Osteoblast (primary cell): Measurements from ENCODE around the gene CYSTM1. TPM values are rescaled to one million over a fixed set of nuclear protein-coding genes. Genes with fewer than 3 reads are reported as not detected.

ENCODE experiments used
- DNase-seq: peaks from one replicate; pipeline ENCODE4 v3.0.0; 2011; ENCODE audit warnings: low spot score, mixed read lengths; ENCODE audit not compliant: insufficient read length; ENCODE audit errors: missing footprints
- H2AFZ ChIP-seq: 2 replicates; pipeline ENCODE4 v1.6.0; 2011; ENCODE audit warnings: mild to moderate bottlenecking, low read length
- H3K27ac ChIP-seq: 2 replicates; pipeline ENCODE4 v1.5.1; 2011; ENCODE audit warnings: mild to moderate bottlenecking, low read depth, low read length, moderate library complexity
- H3K27me3 ChIP-seq: 2 replicates; pipeline ENCODE4 v1.6.0; 2012; ENCODE audit warnings: mild to moderate bottlenecking, control low read depth, inconsistent platforms, low read length, moderate library complexity; ENCODE audit not compliant: insufficient read depth
- H3K36me3 ChIP-seq: 2 replicates; pipeline ENCODE4 v1.5.1; 2011; ENCODE audit warnings: mild to moderate bottlenecking, low read length, control low read depth, moderate library complexity; ENCODE audit not compliant: insufficient read depth
- H3K4me1 ChIP-seq: 2 replicates; pipeline ENCODE4 v1.5.1; 2011; ENCODE audit warnings: mild to moderate bottlenecking, low read length, control low read depth, moderate library complexity; ENCODE audit not compliant: insufficient read depth
- H3K4me2 ChIP-seq: 2 replicates; pipeline ENCODE4 v1.6.0; 2011; ENCODE audit warnings: mild to moderate bottlenecking, low read length; ENCODE audit not compliant: insufficient read depth
- H3K4me3 ChIP-seq: fragments of 200-600 bp; sonication (generic); 3 replicates; pipeline ENCODE4 v1.5.1; 2012; ENCODE audit warnings: mild to moderate bottlenecking, low read length, inconsistent platforms; ENCODE audit not compliant: insufficient read depth
- H3K79me2 ChIP-seq: 2 replicates; pipeline ENCODE4 v1.6.0; 2012; ENCODE audit warnings: mild to moderate bottlenecking, low read length, control low read depth, inconsistent platforms; ENCODE audit not compliant: insufficient read depth
- H3K9me3 ChIP-seq: 2 replicates; pipeline ENCODE4 v1.5.1; 2011; ENCODE audit warnings: low read depth, low read length, control low read depth
- H4K20me1 ChIP-seq: 2 replicates; pipeline ENCODE4 v1.6.0; 2012; ENCODE audit warnings: mild to moderate bottlenecking, low read length, control low read depth; ENCODE audit not compliant: insufficient read depth
- total RNA-seq: library from RNA; depleted of rRNA; stranded (reverse); fragments of >200 nt; gene quantifications from 2 replicates; pipeline ENCODE4 v1.2.3, GENCODE V29; 2012
- TF ChIP-seq, protein P1 (sequence below): IDR thresholded peaks from 2 replicates; pipeline ENCODE4 v1.5.1; 2011; ENCODE audit warnings: mild to moderate bottlenecking, low read depth, low read length, moderate library complexity; ENCODE audit errors: extremely low read depth

The CYSTM1 gene
- total RNA-seq, 1 donor, result 27.9 TPM

GRCh38 chr5:140189253-140189652, 14.3 kb downstream of the CYSTM1 start:
- Histone ChIP-seq H2AFZ (no peak overlapping the region), H3K27ac (no peak overlapping the region), H3K4me1 (peaks cover 12% of the 10 kb centered on the region), H3K36me3 (no peaks in the 10 kb centered on the region), H3K79me2 (peaks cover 68% of the 10 kb centered on the region), H4K20me1 (no peaks in the 10 kb centered on the region), H3K9me3 (no peaks in the 10 kb centered on the region), H3K4me2 (no peak overlapping the region), H3K4me3 (no peak overlapping the region), H3K27me3 (no peaks in the 10 kb centered on the region)
- DNase-seq, result no peak
- TF ChIP-seq, protein P1, sequence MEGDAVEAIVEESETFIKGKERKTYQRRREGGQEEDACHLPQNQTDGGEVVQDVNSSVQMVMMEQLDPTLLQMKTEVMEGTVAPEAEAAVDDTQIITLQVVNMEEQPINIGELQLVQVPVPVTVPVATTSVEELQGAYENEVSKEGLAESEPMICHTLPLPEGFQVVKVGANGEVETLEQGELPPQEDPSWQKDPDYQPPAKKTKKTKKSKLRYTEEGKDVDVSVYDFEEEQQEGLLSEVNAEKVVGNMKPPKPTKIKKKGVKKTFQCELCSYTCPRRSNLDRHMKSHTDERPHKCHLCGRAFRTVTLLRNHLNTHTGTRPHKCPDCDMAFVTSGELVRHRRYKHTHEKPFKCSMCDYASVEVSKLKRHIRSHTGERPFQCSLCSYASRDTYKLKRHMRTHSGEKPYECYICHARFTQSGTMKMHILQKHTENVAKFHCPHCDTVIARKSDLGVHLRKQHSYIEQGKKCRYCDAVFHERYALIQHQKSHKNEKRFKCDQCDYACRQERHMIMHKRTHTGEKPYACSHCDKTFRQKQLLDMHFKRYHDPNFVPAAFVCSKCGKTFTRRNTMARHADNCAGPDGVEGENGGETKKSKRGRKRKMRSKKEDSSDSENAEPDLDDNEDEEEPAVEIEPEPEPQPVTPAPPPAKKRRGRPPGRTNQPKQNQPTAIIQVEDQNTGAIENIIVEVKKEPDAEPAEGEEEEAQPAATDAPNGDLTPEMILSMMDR, result no peak

- TF ChIP-seq, protein P1, result no peak
- Histone ChIP-seq H4K20me1 (no peaks in the 10 kb centered on the region), H3K27ac (peak overlapping the region; percentile 63), H2AFZ (no peak overlapping the region), H3K4me1 (peaks cover 12% of the 10 kb centered on the region), H3K9me3 (no peaks in the 10 kb centered on the region), H3K4me3 (no peak overlapping the region), H3K4me2 (no peak overlapping the region), H3K27me3 (no peaks in the 10 kb centered on the region), H3K79me2 (peaks cover 62% of the 10 kb centered on the region), H3K36me3 (no peaks in the 10 kb centered on the region)
- peak; percentile 91 for DNase-seq
Observed at GRCh38 chr5:140189977-140190871, 15.2 kb downstream of the CYSTM1 start.

GRCh38 chr5:140190872-140191218, 15.9 kb downstream of the CYSTM1 start:
- no peak overlapping the region for H3K4me2 ChIP-seq
- peaks cover 12% of the 10 kb centered on the region for H3K4me1 ChIP-seq
- H3K36me3 ChIP-seq, result no peaks in the 10 kb centered on the region
- H4K20me1 ChIP-seq, result no peaks in the 10 kb centered on the region
- TF ChIP-seq, protein P1, result no peak
- DNase-seq, result no peak
- H2AFZ ChIP-seq, result no peak overlapping the region
- peaks cover 56% of the 10 kb centered on the region for H3K79me2 ChIP-seq
- no peaks in the 10 kb centered on the region for H3K9me3 ChIP-seq
- peak overlapping the region; percentile 63 for H3K27ac ChIP-seq
- no peak overlapping the region for H3K4me3 ChIP-seq
- H3K27me3 ChIP-seq, result no peaks in the 10 kb centered on the region

DNA sequence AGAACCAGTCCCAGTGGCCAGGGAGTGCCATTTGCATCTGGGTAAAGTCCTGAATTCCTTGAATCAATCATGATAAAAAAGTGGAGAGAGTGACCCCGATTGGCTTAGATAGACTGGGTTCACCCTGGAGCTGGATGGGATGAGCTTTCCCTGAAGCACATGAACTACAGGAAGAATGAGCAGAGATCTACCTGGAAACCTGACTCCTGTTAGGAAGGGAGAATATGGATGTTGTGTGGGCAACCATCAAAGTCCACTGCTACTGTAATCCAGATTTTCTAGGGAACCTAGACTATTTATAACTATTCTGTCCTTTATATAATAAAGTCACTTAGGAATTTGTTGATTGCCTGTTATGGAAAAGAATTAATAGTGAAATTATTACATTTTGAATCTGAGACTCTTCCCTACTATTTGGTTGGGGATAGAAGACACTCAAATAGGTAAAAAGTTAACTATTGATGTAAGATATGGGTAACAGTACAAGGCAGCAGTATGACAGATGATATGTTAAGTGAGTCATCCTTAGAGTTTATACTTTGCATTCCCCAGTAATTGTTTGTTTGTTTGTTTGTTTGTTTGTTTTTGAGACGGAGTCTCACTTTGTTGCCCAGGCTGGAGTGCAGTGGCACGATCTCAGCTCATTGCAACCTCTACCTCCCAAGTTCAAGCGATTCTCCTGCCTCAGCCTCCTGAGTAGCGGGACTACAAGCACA, 17.9 kb downstream of the CYSTM1 start:
- Histone ChIP-seq H3K9me3 (no peaks in the 10 kb centered on the region), H3K27ac (no peak overlapping the region), H3K4me3 (no peak overlapping the region), H3K27me3 (no peaks in the 10 kb centered on the region), H2AFZ (no peak overlapping the region), H3K36me3 (no peaks in the 10 kb centered on the region), H3K4me2 (no peak overlapping the region), H4K20me1 (no peaks in the 10 kb centered on the region), H3K79me2 (peaks cover 41% of the 10 kb centered on the region), H3K4me1 (peaks cover 12% of the 10 kb centered on the region)
- TF ChIP-seq, protein P1, result no peak
- DNase-seq, result no peak
